Lower leg skin (tissue), 3 donors: ENCODE measurements around the gene APOL3.

ENCODE experiments used
- CTCF ChIP-seq, 3 donors: fragments of 450-650 bp; IDR thresholded peaks; one replicate each; pipeline ENCODE4 v1.5.1; 2016; ENCODE audit warnings: antibody characterized with exemption in 3 of 3, mild to moderate bottlenecking in 3 of 3, moderate library complexity in 2 of 3
- POLR2A ChIP-seq, 2 donors: fragments of 450-650 bp; IDR thresholded peaks; one replicate each; pipeline ENCODE4 v1.6.1; 2016 to 2017; ENCODE audit warnings: antibody characterized with exemption in 2 of 2, mild to moderate bottlenecking in 1 of 2, moderate library complexity in 1 of 2

DNA sequence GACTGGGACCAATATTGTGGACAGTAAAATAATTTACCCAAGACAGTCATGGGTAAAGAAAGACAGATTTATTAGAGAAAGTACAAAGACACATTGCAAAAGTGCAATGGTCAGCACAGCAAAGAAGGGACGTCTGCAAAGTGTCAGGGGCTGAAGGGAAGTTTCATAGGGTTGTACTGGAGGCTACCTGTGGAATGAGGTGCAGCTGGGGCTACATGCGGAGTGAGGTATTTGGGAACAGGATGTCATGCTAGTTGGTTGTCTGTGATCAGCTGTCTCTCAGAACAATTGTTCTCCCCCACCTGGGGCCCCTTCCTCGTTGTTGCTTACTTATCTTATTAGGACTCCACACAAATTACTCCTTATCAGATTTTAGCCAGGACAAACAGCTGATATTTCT, 11.4 kb upstream of the APOL3 start:
- TF ChIP-seq CTCF (IDR thresholded peaks at IDR 0.05) (no peak), POLR2A (IDR thresholded peaks at IDR 0.05) (no peak)
